Prostate gland (tissue), 2 donors: Measurements from ENCODE around the gene FBXW7. TPM values are rescaled to one million over a fixed set of nuclear protein-coding genes. Genes with fewer than 3 reads are reported as not detected.

Experiments used
- DNase-seq: peaks from one replicate; pipeline ENCODE4 v3.0.0-alpha.2; 2019; ENCODE audit warnings: low spot score
- H3K27ac ChIP-seq, 2 donors: fragments of 200-600 bp; sonication (generic); 2 replicates each; pipeline ENCODE4 v1.5.1; 2017 to 2019
- H3K27me3 ChIP-seq: fragments of 200-600 bp; sonication (generic); replicated peaks from 2 replicates; pipeline ENCODE4 v1.5.1; 2019; ENCODE audit not compliant: insufficient read depth
- H3K36me3 ChIP-seq, 2 donors: fragments of 200-600 bp; sonication (generic); 1 replicate in 1 of 2; 2 replicates in 1 of 2; pipeline versions ENCODE4 v1.5.1 to v1.8.1; 2017 to 2019
- H3K4me1 ChIP-seq: fragments of 200-600 bp; sonication (generic); replicated peaks from 2 replicates; pipeline ENCODE4 v1.5.1; 2019
- H3K4me3 ChIP-seq, 2 donors: fragments of 200-600 bp; sonication (generic); 2 replicates each; pipeline ENCODE4 v1.5.1; 2017 to 2019
- H3K9me3 ChIP-seq: fragments of 200-600 bp; sonication (generic); 2 replicates; pipeline ENCODE4 v1.5.1; 2017
- CTCF ChIP-seq, 4 experiments: fragments of 200-600 bp in 2 of 4; fragments of 450-650 bp in 2 of 4; sonication (generic) in 2 of 4; IDR thresholded peaks; 1 replicate in 3 of 4; 2 replicates in 1 of 4; pipeline ENCODE4 v1.5.1; 2016 to 2019; ENCODE audit warnings: antibody characterized with exemption in 4 of 4, mild to moderate bottlenecking in 2 of 4, moderate library complexity in 2 of 4
- POLR2A ChIP-seq: fragments of 450-650 bp; IDR thresholded peaks from one replicate; pipeline ENCODE4 v1.6.1; 2016; ENCODE audit warnings: antibody characterized with exemption, mild to moderate bottlenecking
- POLR2AphosphoS5 ChIP-seq: sonication (generic); formaldehyde crosslinking; IDR thresholded peaks from one replicate; pipeline ENCODE4 v1.6.1; 2017; ENCODE audit warnings: antibody characterized with exemption
- WGBS: methylation state at CpG from one replicate; pipeline ENCODE4 v1.1.5; 2018; 5-methylcytosine and 5-hydroxymethylcytosine counted together
- intact Hi-C: fragments of 100-400 bp; cut with DNase I; formaldehyde crosslinking; loops from one replicate; pipeline ENCODE4 v1.14.2; 2022
- total RNA-seq, 2 donors: library from RNA; depleted of rRNA; stranded (reverse); fragments of >200 nt; gene quantifications; one replicate each; pipeline ENCODE4 v1.1.0, GENCODE V29; 2016

Gene FBXW7
- total RNA-seq, 2 donors from 2014 or later, result 21.8 to 24.9 TPM

- whole genome bisulfite sequencing, result 72% methylated on average over 11 of the region's 11 CpGs
- DNase-seq, result no peak
- Histone ChIP-seq H3K4me3 (no peak overlapping the region), H3K27ac (no peak overlapping the region), H3K4me1 (no peaks in the 10 kb centered on the region), H3K9me3 (no peaks in the 10 kb centered on the region), H3K27me3 (no peaks in the 10 kb centered on the region), H3K36me3 (no peaks in the 10 kb centered on the region)
- TF ChIP-seq CTCF (IDR thresholded peaks at IDR 0.05) (no peak), POLR2AphosphoS5 (no peak), POLR2A (no peak)
- intact Hi-C loops, result no loop called here
These were observed 43.3 kb upstream of the FBXW7 start for GRCh38 chr4:152579107-152579764.

- Histone ChIP-seq H3K27ac (no peak overlapping the region), H3K9me3 (no peaks in the 10 kb centered on the region), H3K4me1 (no peaks in the 10 kb centered on the region), H3K36me3 (no peaks in the 10 kb centered on the region), H3K27me3 (no peaks in the 10 kb centered on the region), H3K4me3 (no peak overlapping the region)
- DNase-seq, result no peak
- TF ChIP-seq POLR2AphosphoS5 (no peak), POLR2A (no peak)
- intact Hi-C loops, result no loop called here
- WGBS, result 41% methylated on average over 1 of the region's 1 CpG
These were observed 42.8 kb upstream of the FBXW7 start for GRCh38 chr4:152578670-152579069.

GRCh38 chr4:152577708-152578396 lies 42.0 kb upstream of the FBXW7 start:
- no peak for DNase-seq
- Histone ChIP-seq H3K9me3 (no peaks in the 10 kb centered on the region), H3K27ac (no peak overlapping the region), H3K36me3 (no peaks in the 10 kb centered on the region), H3K4me1 (no peaks in the 10 kb centered on the region), H3K27me3 (no peaks in the 10 kb centered on the region), H3K4me3 (no peak overlapping the region)
- 61% methylated on average over 6 of the region's 6 CpGs for WGBS
- intact Hi-C loops, result no loop called here
- no peak for TF ChIP-seq POLR2A
- no peak for TF ChIP-seq CTCF (IDR thresholded peaks at IDR 0.05)
- TF ChIP-seq POLR2AphosphoS5, result no peak

GRCh38 chr4:152575533-152575932 lies 39.6 kb upstream of the FBXW7 start:
- no peaks in the 10 kb centered on the region for H3K27me3 ChIP-seq
- WGBS, result 42% methylated on average over 1 of the region's 1 CpG
- no peak overlapping the region for H3K4me3 ChIP-seq
- no peak for TF ChIP-seq POLR2A
- no peak for TF ChIP-seq POLR2AphosphoS5
- TF ChIP-seq CTCF (IDR thresholded peaks at IDR 0.05), result no peak
- no peaks in the 10 kb centered on the region for H3K4me1 ChIP-seq
- no peaks in the 10 kb centered on the region for H3K36me3 ChIP-seq
- intact Hi-C loops, result no loop called here
- DNase-seq, result no peak
- no peaks in the 10 kb centered on the region for H3K9me3 ChIP-seq
- no peak overlapping the region for H3K27ac ChIP-seq

- no peaks in the 10 kb centered on the region for H3K27me3 ChIP-seq
- H3K4me3 ChIP-seq, result no peak overlapping the region
- no peaks in the 10 kb centered on the region for H3K9me3 ChIP-seq
- TF ChIP-seq CTCF (IDR thresholded peaks at IDR 0.05), result no peak
- TF ChIP-seq POLR2A, result no peak
- DNase-seq, result no peak
- intact Hi-C loops, result no loop called here
- WGBS, result 88% methylated on average over 2 of the region's 2 CpGs
- H3K4me1 ChIP-seq, result no peaks in the 10 kb centered on the region
- H3K27ac ChIP-seq, result no peak overlapping the region
- H3K36me3 ChIP-seq, result no peaks in the 10 kb centered on the region
These were observed 38.0 kb upstream of the FBXW7 start for GRCh38 chr4:152573861-152574260.
